ENCODE measurements around the gene PPP1R12C.
"Not testable (repeated sequence)": the region's sequence is repeated elsewhere in the genome, so short reads cannot be mapped to it uniquely, and the experiment has no call there.

Gene PPP1R12C

DNA sequence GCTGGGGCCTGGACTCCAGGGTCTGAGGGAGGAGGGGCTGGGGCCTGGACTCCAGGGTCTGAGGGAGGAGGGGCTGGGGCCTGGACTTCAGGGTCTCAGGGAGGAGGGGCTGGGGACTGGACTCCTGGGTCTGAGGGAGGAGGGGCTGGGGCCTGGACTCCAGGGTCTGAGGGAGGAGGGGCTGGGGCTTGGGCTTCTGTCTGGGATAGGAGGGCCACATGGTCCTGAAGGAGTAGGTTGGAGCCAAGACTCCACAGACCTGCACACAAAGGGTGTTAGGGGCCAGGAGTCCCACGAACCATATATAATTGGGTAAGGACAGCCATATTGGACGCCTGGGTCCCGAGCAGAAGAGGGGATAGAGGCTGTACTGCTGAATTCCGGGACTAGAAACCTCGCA, 38.3 kb upstream of the PPP1R12C start:
- H3K27ac Mint-ChIP-seq; intact Hi-C loops (cut with micrococcal nuclease); H3K4me3 Mint-ChIP-seq; H3K36me3 Mint-ChIP-seq (ENCODE audit: low read depth): not testable (repeated sequence)
- H3K4me1 Mint-ChIP-seq (ENCODE audit: low read depth): peaks cover 26% of the 10 kb centered on the region
- H3K9me3 Mint-ChIP-seq: peaks cover 11% of the 10 kb centered on the region
- H3K27me3 Mint-ChIP-seq: peaks cover 66% of the 10 kb centered on the region

DNA sequence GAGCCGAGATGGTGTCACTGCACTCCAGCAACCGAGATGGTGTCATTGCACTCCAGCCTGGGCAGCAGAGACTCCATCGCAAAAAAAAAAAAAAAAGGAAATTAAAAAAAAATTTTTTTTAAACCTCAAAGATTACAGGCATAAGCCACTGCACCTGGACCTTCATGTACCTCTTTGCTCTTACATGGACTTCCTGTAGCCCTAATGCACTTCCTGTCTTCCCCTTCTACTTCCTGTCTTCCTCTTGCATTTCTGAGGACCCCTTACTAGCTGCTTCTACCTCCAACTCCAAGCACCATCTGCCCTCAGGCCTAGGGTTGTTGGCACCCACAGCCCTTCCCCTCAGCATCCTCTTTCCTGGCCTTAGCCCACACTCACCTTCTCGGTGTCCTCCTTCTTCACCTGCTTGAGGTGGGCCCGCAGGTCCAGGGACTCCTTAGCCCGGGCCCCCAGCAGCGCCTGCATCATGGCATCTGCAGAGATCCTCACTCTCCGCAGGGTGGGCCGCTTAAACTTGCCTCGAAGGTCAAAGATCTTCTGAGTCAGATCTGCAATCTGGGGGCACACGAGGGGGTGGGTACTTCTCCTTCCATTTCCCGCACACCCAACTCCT, 36.3 kb upstream of the PPP1R12C start:
- intact Hi-C loops (cut with micrococcal nuclease): no loop called here
- peaks cover 64% of the 10 kb centered on the region for H3K27me3 Mint-ChIP-seq

DNA sequence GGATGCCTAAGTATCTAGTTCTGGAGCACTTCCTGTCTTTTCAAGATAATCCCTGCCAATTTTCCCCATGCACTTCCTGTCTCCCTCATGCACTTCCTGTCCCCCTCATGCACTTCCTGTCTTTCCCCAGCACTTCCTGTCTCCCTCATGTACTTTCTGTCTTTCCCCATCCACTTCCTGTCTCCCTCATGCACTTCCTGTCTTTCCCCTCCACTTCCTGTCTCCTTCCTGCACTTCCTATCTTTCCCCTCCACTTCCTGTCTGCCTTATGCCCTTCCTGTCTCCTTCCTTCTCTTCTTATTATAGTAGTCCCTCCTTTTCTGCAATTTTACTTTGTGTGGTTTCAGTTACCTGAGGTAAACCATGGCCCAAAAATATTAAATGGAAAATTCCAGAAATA, 34.6 kb upstream of the PPP1R12C start:
- no peaks in the 10 kb centered on the region for H3K36me3 Mint-ChIP-seq (ENCODE audit: low read depth)
- peaks cover 65% of the 10 kb centered on the region for H3K27me3 Mint-ChIP-seq
- no peak overlapping the region for H3K27ac Mint-ChIP-seq
- no peak overlapping the region for H3K4me3 Mint-ChIP-seq
- peaks cover 19% of the 10 kb centered on the region for H3K4me1 Mint-ChIP-seq (ENCODE audit: low read depth)
- H3K9me3 Mint-ChIP-seq: peaks cover 11% of the 10 kb centered on the region
- intact Hi-C loops (cut with micrococcal nuclease): no loop called here

More for the DNA sequence above, 36.3 kb upstream of the PPP1R12C start:
- H3K36me3 Mint-ChIP-seq (ENCODE audit: low read depth): no peaks in the 10 kb centered on the region
- H3K4me1 Mint-ChIP-seq (ENCODE audit: low read depth): peaks cover 26% of the 10 kb centered on the region
- H3K27ac Mint-ChIP-seq: no peak overlapping the region
- peaks cover 11% of the 10 kb centered on the region for H3K9me3 Mint-ChIP-seq
- no peak overlapping the region for H3K4me3 Mint-ChIP-seq

DNA sequence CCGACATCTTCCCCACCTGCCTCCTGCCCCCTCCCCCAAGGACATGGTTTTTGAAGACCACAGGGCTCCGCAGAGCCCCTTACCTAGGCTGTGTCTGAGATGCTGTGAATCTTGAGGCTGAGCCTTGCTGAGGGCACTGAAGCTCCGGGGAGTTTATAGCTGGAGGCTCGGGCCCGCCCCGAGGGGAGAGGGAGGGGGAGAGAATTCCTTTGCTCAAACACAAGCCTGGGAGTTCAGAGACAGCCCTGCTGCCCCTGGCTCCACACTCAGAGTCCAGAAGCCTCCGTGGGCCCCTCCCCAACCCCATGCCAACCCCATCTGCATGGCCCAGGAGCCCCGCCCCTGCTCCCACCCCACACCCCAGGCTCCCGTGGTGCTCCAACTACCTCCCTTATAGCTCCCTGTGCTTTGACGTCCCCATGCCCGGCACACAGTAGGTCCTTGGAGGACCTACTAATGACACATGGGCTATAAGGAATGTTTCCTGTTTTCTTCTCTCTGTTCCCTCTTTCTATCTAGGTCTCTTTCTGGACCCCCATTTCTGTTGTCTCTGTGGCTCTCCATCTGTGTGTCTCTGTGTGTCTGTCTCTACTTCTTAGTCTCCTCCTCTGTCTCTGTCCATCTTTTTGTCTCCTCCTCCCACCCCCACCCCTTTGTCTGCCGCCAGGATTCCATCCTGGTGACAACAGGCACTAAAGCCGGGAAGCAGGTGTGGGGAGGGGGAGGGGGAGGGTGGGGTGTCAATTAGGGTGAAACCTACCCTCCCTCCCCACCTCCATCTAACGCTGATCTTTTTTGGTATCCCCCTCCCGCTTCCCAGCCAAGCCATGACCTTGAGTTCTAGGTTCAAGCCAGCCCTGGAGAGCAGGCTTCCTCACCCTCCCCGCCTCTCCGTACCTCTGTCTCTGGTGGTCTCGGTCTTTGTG, 31.9 kb upstream of the PPP1R12C start, which contains the start of gene TNNT1:
Gene TNNT1, minus strand, starts transcription at position 129 of the 926 bp plus-strand sequence. CDS start 2,049 bp downstream, outside the sequence.
- Mint-ChIP-seq H3K4me3 (no peak within 1 kb of the TSS), H3K9me3 (peaks cover 11% of the 10 kb centered on the region), H3K4me1 (ENCODE audit: low read depth) (peaks cover 27% of the 10 kb centered on the region), H3K27me3 (peaks cover 63% of the 10 kb centered on the region), H3K36me3 (ENCODE audit: low read depth) (no peaks in the 10 kb centered on the region), H3K27ac (no peak within 1 kb of the TSS)
- intact Hi-C loops (cut with micrococcal nuclease): loop anchor here (10.0 kb wide), 1 partner anchor 145 kb away; no protein-coding TSS in a partner anchor

DNA sequence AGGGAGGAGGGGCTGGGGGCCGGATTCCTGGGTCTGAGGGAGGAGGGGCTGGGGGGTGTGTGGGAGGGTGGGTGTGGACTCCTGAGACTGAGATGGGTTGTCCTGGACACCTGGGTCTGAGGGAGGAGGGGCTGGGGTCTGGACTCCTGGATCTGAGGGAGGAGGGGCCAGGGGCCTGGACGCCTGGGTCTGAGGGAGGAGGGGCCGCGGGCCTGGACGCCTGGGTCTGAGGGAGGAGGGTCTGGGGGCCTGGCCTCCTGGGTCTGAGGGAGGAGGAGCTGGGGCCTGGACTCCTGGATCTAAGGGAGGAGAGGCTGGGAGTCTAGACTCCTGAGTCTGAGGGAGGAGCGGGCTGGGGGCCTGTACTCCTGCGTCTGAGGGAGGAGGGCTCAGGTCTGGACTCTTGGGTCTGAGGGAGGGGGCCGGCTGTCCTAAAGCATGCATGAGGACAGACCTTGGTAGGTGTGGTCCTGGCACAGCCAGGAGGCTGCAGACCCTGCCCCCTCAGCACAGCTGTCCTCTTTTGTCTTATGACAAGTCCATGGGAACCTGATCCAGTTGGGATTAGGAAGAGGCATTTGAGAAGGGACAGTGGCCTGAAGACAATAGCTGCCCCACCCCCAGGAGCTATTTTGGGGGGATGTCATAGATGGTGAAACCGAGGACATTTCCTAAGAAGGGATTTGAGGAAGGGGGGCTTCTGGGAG, 30.3 kb upstream of the PPP1R12C start:
- Mint-ChIP-seq H3K4me3 (no peak overlapping the region), H3K27me3 (peaks cover 71% of the 10 kb centered on the region)
- intact Hi-C loops (cut with micrococcal nuclease): loop anchor here (10.0 kb wide), 1 partner anchor 147 kb away; no protein-coding TSS in a partner anchor

DNA sequence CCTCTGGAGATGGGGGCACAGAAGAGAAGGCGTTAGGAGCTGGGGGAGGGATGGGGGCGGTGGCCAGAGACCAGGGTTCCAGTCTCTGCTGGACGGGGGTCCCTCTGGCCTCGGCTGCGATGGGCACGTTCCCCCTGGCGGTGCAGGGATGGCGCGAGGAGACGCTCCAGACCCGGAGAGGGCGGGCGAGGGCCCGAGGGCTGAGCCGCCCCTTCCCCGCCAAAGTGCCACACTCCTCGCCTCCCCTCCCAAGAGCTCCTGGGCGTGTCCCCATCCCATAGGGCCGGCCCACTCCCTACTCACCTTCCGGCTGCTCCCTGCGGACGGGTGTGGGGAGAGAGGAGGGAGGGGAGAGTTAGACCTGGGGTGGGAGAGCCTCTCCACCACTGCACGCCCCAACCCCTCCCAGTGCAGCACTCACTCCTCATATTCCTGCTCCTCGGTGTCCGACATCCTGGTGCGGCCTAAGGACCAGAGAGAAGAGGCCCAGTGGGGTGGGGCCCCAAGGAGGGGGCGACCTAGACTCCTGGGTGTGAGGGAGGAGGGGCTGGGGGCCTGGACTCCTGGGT, 29.4 kb upstream of the PPP1R12C start:
- no peaks in the 10 kb centered on the region for H3K36me3 Mint-ChIP-seq (ENCODE audit: low read depth)
- no peak overlapping the region for H3K27ac Mint-ChIP-seq
- peaks cover 3% of the 10 kb centered on the region for H3K9me3 Mint-ChIP-seq
- peaks cover 21% of the 10 kb centered on the region for H3K4me1 Mint-ChIP-seq (ENCODE audit: low read depth)
- H3K27me3 Mint-ChIP-seq: peaks cover 78% of the 10 kb centered on the region
- no peak overlapping the region for H3K4me3 Mint-ChIP-seq
- intact Hi-C loops (cut with micrococcal nuclease): loop anchor here (10.0 kb wide), 1 partner anchor 148 kb away; no protein-coding TSS in a partner anchor

More for the DNA sequence above, 30.3 kb upstream of the PPP1R12C start:
- H3K4me1 Mint-ChIP-seq (ENCODE audit: low read depth): peaks cover 21% of the 10 kb centered on the region
- H3K9me3 Mint-ChIP-seq: peaks cover 11% of the 10 kb centered on the region
- no peak overlapping the region for H3K27ac Mint-ChIP-seq
- no peaks in the 10 kb centered on the region for H3K36me3 Mint-ChIP-seq (ENCODE audit: low read depth)

DNA sequence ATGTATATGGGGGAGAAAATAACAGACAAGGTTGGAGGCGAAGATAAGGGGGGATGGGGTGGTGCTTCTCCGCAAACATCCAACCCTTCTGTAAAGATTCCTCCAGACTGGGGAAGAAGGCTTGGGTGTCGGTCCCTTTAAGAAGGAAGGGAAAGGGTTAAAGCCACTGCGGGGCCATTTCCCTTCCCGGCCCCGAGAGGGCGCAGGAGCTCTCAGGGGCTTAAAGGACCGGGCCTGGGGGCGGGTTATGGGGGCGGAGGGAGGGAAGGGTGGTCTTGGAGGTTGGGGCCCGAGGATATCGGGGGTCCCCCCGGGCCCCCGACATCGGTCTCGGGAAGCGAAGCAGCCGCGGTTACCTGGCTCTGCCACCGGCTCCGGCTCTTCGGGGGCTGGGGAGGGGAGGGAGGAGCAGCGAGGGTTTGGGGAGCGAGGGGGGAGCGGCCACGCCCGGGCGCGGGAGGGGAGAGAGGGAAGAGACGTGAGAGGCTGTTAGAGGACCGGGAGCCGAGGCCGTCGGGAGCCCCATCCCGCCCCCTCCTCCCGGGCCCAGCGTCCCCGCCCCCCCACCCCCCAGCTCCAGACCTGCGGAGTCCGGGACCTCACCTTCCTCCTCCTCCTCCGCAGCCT, 28.8 kb upstream of the PPP1R12C start:
- Mint-ChIP-seq H3K27me3 (peaks cover 81% of the 10 kb centered on the region), H3K9me3 (no peaks in the 10 kb centered on the region), H3K4me3 (peak overlapping the region; percentile 15), H3K4me1 (ENCODE audit: low read depth) (peaks cover 23% of the 10 kb centered on the region), H3K27ac (no peak overlapping the region), H3K36me3 (ENCODE audit: low read depth) (no peaks in the 10 kb centered on the region)
- intact Hi-C loops (cut with micrococcal nuclease): loop anchor here (10.0 kb wide), 1 partner anchor 149 kb away; no protein-coding TSS in a partner anchor

DNA sequence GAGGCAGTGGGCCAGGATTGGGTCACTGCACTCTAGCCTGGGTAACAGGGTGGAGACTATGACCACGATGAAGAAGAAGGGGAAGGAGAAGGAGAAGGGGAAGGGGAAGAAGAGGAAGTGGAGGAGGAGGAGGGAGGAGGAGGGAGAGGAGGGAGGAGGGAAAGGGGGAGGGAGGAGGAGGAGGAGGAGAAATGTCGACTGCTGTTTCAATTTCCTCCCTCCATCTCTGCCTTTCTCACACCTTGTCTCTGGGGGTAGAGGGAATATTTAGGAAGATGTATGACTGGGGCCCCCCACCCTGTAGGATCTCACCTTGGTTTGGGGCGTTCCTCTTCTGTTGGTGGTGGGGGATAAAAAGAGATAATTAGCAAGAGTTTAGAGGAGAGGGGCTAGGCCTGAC, 27.8 kb upstream of the PPP1R12C start:
- Mint-ChIP-seq H3K9me3 (no peaks in the 10 kb centered on the region), H3K4me1 (ENCODE audit: low read depth) (peaks cover 26% of the 10 kb centered on the region), H3K4me3 (no peak overlapping the region), H3K27ac (peak overlapping the region; percentile 9), H3K27me3 (peaks cover 75% of the 10 kb centered on the region), H3K36me3 (ENCODE audit: low read depth) (no peaks in the 10 kb centered on the region)
- intact Hi-C loops (cut with micrococcal nuclease): loop anchor here (10.0 kb wide), 1 partner anchor 150 kb away; no protein-coding TSS in a partner anchor

DNA sequence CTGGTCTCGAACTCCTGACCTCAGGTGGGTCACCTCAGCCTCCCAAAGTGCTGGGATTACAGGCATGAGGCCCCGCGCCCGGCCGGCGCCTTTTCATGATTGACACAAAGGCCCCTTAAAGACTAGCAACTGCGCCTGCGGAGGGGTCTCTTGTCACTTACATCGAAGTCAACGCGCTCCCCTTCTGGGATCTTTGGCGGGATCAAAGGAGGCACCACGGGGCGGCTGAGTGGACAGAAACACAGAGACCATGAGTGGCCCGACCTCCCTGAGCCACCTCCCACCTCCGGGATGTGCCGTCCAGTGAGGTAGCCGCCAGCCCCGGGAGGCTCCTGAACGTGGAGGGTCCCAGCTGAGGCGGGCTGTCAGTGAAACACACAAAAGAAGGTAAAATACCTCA, 24.3 kb upstream of the PPP1R12C start:
- H3K9me3 Mint-ChIP-seq: no peaks in the 10 kb centered on the region
- peaks cover 22% of the 10 kb centered on the region for H3K4me1 Mint-ChIP-seq (ENCODE audit: low read depth)

DNA sequence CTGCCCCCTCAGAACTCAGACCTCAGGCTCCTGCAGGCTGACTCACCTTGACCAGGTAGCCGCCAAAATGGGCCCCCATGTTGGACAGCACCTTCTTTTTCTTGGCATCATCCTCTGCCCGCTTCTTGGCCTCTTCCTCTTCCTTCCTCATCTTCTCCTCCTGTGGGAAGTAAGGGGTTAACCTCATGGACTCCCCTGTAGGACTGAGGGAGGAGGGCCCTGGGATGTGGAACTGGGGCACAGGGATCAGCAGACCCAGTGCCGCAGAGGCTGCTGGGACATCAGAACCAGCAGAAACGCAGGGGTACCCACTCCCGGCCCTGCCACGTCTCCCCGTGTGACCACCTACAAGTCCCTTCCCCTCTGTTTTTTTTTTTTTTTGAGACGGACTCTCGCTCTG, 20.5 kb upstream of the PPP1R12C start:
- no peak overlapping the region for H3K27ac Mint-ChIP-seq
- no peaks in the 10 kb centered on the region for H3K36me3 Mint-ChIP-seq (ENCODE audit: low read depth)
- peaks cover 68% of the 10 kb centered on the region for H3K27me3 Mint-ChIP-seq
- peaks cover 18% of the 10 kb centered on the region for H3K4me1 Mint-ChIP-seq (ENCODE audit: low read depth)
- no peaks in the 10 kb centered on the region for H3K9me3 Mint-ChIP-seq
- intact Hi-C loops (cut with micrococcal nuclease): no loop called here
- no peak overlapping the region for H3K4me3 Mint-ChIP-seq

More for the DNA sequence above, 24.3 kb upstream of the PPP1R12C start:
- H3K36me3 Mint-ChIP-seq (ENCODE audit: low read depth): no peaks in the 10 kb centered on the region
- no peak overlapping the region for H3K4me3 Mint-ChIP-seq
- intact Hi-C loops (cut with micrococcal nuclease): loop anchor here (2.0 to 10.0 kb wide), 3 partner anchors 153 to 363 kb away; no protein-coding TSS in a partner anchor
- peaks cover 62% of the 10 kb centered on the region for H3K27me3 Mint-ChIP-seq
- no peak overlapping the region for H3K27ac Mint-ChIP-seq

DNA sequence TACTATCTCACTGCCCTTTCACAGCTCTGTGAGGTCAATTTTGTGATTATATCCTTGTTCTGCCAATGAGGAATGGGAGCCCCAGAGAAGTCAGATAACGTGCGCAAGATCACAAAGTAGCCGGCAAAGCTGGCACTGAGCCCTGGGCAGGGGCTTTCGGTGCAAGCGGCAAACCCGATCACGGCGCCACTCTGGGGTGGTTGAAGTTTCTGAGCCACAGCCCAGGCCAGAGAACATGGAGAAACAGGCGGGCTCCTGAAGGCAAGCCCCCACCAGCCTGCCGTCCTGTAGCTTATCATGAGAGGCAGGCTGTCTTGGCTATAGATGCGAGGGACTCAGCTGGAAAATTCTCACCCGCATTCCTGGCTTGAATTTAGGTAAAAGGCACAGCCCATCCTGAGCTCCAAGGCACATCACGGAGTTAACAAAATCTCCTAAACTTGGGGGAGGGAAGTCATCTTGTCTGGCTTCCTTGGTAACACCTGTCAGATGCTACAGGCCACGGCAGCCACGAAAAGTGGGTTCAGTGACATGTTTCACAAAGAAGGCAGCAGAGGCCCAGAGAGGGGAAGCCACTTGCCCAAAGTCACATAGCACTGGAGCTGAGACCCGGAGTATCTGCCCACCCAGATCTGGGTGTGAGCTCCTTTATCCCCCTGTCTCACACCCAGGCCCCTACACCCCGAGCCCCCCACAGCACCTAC, 19.1 kb upstream of the PPP1R12C start:
- H3K27ac Mint-ChIP-seq: no peak overlapping the region
- H3K4me1 Mint-ChIP-seq (ENCODE audit: low read depth): peaks cover 23% of the 10 kb centered on the region
- peaks cover 69% of the 10 kb centered on the region for H3K27me3 Mint-ChIP-seq
- intact Hi-C loops (cut with micrococcal nuclease): no loop called here
- H3K36me3 Mint-ChIP-seq (ENCODE audit: low read depth): no peaks in the 10 kb centered on the region
- H3K4me3 Mint-ChIP-seq: no peak overlapping the region
- no peaks in the 10 kb centered on the region for H3K9me3 Mint-ChIP-seq

DNA sequence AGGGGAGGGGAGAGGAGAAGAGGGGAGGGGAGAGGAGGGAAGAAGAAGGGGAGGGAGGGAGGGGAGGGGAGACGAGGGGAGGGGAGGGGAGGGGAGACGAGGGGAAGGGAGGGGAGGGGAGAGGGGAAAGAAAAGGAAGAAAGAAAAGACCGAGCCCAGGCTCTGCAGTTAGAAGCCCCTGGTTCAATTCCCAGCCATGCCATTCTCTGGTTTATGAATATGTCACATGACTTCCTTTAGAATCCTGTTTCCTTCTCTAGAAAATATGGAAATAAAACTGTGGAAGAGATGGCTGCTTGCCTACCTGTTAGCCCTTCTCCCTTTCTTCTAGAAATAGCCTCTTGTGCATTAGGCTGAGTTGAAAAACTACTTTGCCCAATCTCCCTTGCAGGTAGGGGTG, 17.3 kb upstream of the PPP1R12C start:
- Mint-ChIP-seq H3K27ac (no peak overlapping the region), H3K4me1 (ENCODE audit: low read depth) (peaks cover 18% of the 10 kb centered on the region), H3K27me3 (peaks cover 72% of the 10 kb centered on the region), H3K9me3 (no peaks in the 10 kb centered on the region), H3K36me3 (ENCODE audit: low read depth) (no peaks in the 10 kb centered on the region), H3K4me3 (no peak overlapping the region)
- intact Hi-C loops (cut with micrococcal nuclease): no loop called here
